Uterus (tissue), 4 donors: ENCODE results near the gene ASCC3. TPM values are rescaled to one million over a fixed set of nuclear protein-coding genes. Genes with fewer than 3 reads are reported as not detected.

Experiments
- DNase-seq, 2 donors: peaks; one replicate each; pipeline ENCODE4 v3.0.0-alpha.2; 2019 to 2020
- H3K27ac ChIP-seq, 2 donors: fragments of 200-600 bp; sonication (generic); 1 replicate in 1 of 2; 2 replicates in 1 of 2; pipeline ENCODE4 v1.5.1; 2016 to 2018
- H3K27me3 ChIP-seq, 2 donors: fragments of 200-600 bp; sonication (generic); one replicate each; pipeline ENCODE4 v1.5.1; 2018 to 2019; ENCODE audit warnings: control low read depth in 1 of 2
- H3K36me3 ChIP-seq, 2 donors: fragments of 200-600 bp; sonication (generic); one replicate each; pipeline ENCODE4 v1.5.1; 2019; ENCODE audit warnings: control low read depth in 1 of 2
- H3K4me1 ChIP-seq, 2 donors: fragments of 200-600 bp; sonication (generic); one replicate each; pipeline ENCODE4 v1.5.1; 2018 to 2019; ENCODE audit warnings: control low read depth in 1 of 2
- H3K4me3 ChIP-seq, 2 donors: fragments of 200-600 bp; sonication (generic); 1 replicate in 1 of 2; 2 replicates in 1 of 2; pipeline ENCODE4 v1.5.1; 2018 to 2019; ENCODE audit warnings: mild to moderate bottlenecking in 1 of 2
- H3K9me3 ChIP-seq, 2 donors: fragments of 200-600 bp; sonication (generic); one replicate each; pipeline ENCODE4 v1.5.1; 2019; ENCODE audit warnings: control low read depth in 1 of 2
- CTCF ChIP-seq, 4 experiments: fragments of 200-600 bp in 2 of 4; fragments of 450-650 bp in 2 of 4; sonication (generic) in 2 of 4; IDR thresholded peaks; one replicate each; pipeline ENCODE4 v1.5.1; 2016 to 2019; ENCODE audit warnings: antibody characterized with exemption in 4 of 4, mild to moderate bottlenecking in 2 of 4, moderate library complexity in 1 of 4
- POLR2A ChIP-seq, 2 donors: fragments of 450-650 bp; IDR thresholded peaks; one replicate each; pipeline ENCODE4 v1.6.1; 2016; ENCODE audit warnings: antibody characterized with exemption in 2 of 2, mild to moderate bottlenecking in 1 of 2, moderate library complexity in 1 of 2
- intact Hi-C: fragments of 100-400 bp; cut with DNase I; formaldehyde crosslinking; loops from one replicate; pipeline ENCODE4 v1.15.1; 2023; ENCODE audit warnings: low total_unique reads
- total RNA-seq, 4 donors: library from RNA; depleted of rRNA in 3 of 4; stranded (reverse); fragments of >200 nt in 3 of 4; gene quantifications; one replicate each; pipeline versions ENCODE4 v1.1.0 to v1.2.4, GENCODE V29; 2014 to 2023
- donor health status: DM: yes; HTN: yes; CAD: no.

The ASCC3 gene
- total RNA-seq, 4 donors from 2014 or later: 14.3 to 92.4 (median 33.2) TPM

DNA sequence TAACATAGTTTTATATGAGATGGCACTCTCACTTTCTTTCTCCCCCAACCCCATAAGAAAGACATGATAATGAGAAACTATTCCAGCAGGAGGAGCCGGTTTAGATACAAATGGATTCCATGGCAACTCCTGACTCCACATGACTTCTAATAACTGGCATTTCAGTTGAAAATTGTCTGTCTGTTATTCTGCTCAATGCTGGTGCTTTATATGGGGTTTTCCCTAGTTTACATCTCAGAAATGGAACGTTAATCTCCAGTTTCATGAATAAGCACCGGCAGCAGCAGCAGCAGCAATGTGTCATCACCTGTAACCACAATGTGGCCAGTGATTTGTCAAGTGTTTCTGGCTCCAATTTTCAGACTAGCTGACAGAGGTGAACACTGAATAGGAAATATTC is 408.5 kb downstream of the ASCC3 start:
- intact Hi-C loops: no loop called here
- H3K27ac ChIP-seq: no peak overlapping the region
- no peak for DNase-seq
- H3K9me3 ChIP-seq: no peaks in the 10 kb centered on the region
- TF ChIP-seq POLR2A (IDR thresholded peaks at IDR 0.05) (no peak), CTCF (IDR thresholded peaks at IDR 0.05) (no peak)
- H3K27me3 ChIP-seq: peaks cover 0 to 22% of the 10 kb centered on the region in 2 donors
- no peaks in the 10 kb centered on the region for H3K4me1 ChIP-seq
- H3K4me3 ChIP-seq: no peak overlapping the region
- H3K36me3 ChIP-seq: no peaks in the 10 kb centered on the region

- Histone ChIP-seq H3K4me1 (no peaks in the 10 kb centered on the region), H3K4me3 (no peak overlapping the region), H3K27me3 (peaks cover 0 to 43% of the 10 kb centered on the region in 2 donors), H3K27ac (no peak overlapping the region), H3K9me3 (no peaks in the 10 kb centered on the region), H3K36me3 (no peaks in the 10 kb centered on the region)
- TF ChIP-seq POLR2A (IDR thresholded peaks at IDR 0.05) (no peak), CTCF (IDR thresholded peaks at IDR 0.05) (no peak)
- intact Hi-C loops: no loop called here
- DNase-seq: no peak
Measured at GRCh38 chr6:100470422-100471120, 410.6 kb downstream of the ASCC3 start.

GRCh38 chr6:100469101-100469859 is 411.8 kb downstream of the ASCC3 start:
- no peak overlapping the region for H3K4me3 ChIP-seq
- no peak for DNase-seq
- H3K36me3 ChIP-seq: no peaks in the 10 kb centered on the region
- no peaks in the 10 kb centered on the region for H3K4me1 ChIP-seq
- peaks cover 0 to 54% of the 10 kb centered on the region in 2 donors for H3K27me3 ChIP-seq
- no peaks in the 10 kb centered on the region for H3K9me3 ChIP-seq
- H3K27ac ChIP-seq: no peak overlapping the region
- TF ChIP-seq CTCF (IDR thresholded peaks at IDR 0.05) (no peak), POLR2A (IDR thresholded peaks at IDR 0.05) (no peak)
- intact Hi-C loops: no loop called here

DNA sequence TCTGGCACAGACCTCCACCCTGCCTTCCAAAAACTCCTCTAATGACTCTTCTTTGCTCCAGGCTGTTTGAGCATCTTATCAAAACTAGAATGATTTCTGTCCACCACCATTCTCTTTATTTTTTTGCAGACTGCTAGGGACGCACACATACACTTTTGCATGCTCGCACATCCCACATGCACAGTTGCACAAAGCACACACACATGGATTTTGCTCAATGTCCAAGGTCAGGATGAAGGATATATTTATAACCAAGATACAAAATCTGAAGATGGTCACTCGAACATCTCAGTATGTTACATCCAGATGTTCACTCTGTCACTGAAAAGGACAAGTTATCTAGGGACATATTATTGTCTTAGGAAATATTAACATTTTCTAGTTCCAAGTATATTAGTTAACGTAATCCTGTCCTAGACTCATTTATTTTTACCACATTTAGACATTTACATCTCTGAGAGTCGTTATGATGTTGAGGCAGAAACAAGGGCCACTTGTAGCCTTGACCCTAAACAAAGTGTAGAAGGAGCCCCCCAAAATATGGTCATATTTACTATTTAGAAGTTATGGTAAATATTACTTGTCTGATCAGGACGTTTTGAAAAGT is 413.0 kb downstream of the ASCC3 start:
- no peaks in the 10 kb centered on the region for H3K9me3 ChIP-seq
- TF ChIP-seq CTCF (IDR thresholded peaks at IDR 0.05) (no peak), POLR2A (IDR thresholded peaks at IDR 0.05) (no peak)
- intact Hi-C loops: no loop called here
- no peak overlapping the region for H3K27ac ChIP-seq
- H3K36me3 ChIP-seq: no peaks in the 10 kb centered on the region
- no peak for DNase-seq
- no peaks in the 10 kb centered on the region for H3K4me1 ChIP-seq
- peaks cover 0 to 66% of the 10 kb centered on the region in 2 donors for H3K27me3 ChIP-seq
- H3K4me3 ChIP-seq: no peak overlapping the region
